ENCODE results near the gene STARD8.

The STARD8 gene

DNA sequence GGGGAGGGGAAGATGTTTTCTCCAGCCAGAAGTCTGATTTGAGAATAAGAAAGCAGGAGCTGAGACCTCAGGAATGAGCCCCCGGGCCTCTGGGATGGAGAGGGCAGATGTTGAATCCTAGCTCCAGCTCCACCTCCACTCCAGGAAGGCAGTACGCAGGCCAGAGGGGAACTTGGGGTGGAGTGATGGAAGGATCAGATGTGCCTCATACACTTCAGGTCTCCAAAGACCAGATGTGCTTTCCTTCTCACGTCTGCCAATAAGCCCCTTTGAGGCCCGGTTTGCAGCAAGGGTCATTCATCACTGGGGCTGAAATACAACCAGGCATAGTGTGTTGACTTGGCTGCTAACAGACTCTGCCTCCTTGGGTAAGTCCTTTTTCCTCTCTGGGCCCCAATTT is 28.1 kb downstream of the STARD8 start:
- TF ChIP-seq, protein P1, sequence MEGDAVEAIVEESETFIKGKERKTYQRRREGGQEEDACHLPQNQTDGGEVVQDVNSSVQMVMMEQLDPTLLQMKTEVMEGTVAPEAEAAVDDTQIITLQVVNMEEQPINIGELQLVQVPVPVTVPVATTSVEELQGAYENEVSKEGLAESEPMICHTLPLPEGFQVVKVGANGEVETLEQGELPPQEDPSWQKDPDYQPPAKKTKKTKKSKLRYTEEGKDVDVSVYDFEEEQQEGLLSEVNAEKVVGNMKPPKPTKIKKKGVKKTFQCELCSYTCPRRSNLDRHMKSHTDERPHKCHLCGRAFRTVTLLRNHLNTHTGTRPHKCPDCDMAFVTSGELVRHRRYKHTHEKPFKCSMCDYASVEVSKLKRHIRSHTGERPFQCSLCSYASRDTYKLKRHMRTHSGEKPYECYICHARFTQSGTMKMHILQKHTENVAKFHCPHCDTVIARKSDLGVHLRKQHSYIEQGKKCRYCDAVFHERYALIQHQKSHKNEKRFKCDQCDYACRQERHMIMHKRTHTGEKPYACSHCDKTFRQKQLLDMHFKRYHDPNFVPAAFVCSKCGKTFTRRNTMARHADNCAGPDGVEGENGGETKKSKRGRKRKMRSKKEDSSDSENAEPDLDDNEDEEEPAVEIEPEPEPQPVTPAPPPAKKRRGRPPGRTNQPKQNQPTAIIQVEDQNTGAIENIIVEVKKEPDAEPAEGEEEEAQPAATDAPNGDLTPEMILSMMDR (conservative IDR thresholded peaks at IDR 0.05) = no peak
- no peak overlapping the region for H3K27ac ChIP-seq

DNA sequence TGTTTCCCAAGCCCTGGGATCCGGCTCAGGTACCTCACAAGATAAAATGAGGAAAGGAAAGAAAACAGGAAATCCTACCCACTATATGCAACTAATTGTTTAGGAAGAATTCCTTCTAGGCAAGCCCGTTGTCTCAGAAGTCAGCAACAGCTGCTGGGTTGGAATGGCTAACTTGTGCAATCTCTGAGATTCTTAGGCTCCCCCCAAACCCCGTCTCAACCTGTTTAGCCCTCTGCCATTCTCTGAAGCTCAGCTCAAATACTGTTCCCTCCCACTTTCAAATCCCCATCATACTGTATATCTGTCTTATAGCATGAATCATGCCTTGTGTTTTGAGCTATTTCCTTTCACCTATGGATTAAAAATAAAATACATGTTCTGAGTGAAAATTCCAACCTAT is 28.9 kb downstream of the STARD8 start:
- H3K27ac ChIP-seq = no peak overlapping the region
- TF ChIP-seq, protein P1 (conservative IDR thresholded peaks at IDR 0.05) = no peak

DNA sequence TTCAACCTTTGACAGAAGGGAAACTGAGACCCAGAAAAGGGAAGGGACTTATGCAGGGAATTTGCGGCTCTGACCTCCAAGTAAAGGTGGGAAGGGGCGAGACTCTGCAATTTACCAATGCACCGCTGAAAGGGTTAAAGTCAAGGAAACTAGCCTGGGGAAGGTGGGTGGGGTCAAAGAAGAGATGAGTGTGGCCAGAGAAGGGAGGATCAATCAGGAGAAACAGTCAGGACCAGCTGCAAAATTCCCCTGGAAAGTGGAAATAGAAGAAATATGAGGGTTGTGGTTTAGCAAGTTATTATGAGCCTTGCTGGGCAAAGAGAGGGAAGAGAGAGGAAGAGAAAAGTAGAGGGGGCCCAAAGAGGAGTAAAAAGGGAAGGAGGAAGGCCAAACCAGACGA is 30.5 kb downstream of the STARD8 start:
- H3K27ac ChIP-seq = no peak overlapping the region
- TF ChIP-seq, protein P1 (conservative IDR thresholded peaks at IDR 0.05) = no peak

DNA sequence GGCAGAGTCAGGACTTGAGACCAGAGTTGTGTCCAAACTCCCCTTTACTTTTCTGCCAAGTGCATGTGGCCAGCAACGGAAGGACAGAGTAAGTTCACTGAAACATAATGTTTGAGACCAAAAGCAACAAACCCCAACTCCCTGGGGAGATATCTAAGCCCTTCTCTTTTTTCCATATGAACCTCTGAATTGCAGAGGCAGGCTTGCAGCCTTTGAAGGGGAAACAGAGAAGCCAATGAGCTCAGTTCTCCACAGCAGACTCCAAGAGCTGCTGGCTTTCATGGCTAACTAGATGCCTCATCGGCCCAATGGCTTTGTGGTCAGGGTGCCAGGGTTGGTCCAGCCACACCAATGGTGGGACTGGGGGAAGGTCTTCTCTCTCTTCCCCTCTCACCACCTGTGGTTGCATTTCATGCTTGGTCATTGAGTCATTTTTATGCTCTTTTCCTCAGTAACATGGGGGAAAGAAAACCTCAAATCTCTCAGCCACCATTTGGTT is 34.0 kb downstream of the STARD8 start:
- TF ChIP-seq, protein P1 (conservative IDR thresholded peaks at IDR 0.05) = no peak
- no peak overlapping the region for H3K27ac ChIP-seq

DNA sequence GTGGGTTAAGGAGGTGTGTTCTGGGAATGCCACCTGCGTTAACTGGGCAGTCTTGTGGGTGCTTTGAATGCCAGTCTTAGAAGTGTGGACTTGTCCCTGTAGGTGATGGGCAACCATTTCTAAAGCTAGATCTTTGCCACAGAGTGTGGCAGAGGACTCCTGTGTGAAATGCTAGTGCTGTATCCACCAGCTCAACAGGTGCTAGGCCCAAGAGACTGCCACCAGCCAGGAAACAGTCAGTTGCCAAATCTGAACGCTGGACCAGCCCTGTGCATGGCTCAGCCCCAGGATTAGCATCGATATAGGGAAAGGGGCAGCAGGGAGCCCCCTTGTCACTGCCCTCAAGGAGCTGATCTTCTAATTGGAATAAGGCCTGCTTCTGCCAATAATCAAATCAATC is 35.3 kb downstream of the STARD8 start:
- TF ChIP-seq, protein P1 (conservative IDR thresholded peaks at IDR 0.05) = no peak
- no peak overlapping the region for H3K27ac ChIP-seq

DNA sequence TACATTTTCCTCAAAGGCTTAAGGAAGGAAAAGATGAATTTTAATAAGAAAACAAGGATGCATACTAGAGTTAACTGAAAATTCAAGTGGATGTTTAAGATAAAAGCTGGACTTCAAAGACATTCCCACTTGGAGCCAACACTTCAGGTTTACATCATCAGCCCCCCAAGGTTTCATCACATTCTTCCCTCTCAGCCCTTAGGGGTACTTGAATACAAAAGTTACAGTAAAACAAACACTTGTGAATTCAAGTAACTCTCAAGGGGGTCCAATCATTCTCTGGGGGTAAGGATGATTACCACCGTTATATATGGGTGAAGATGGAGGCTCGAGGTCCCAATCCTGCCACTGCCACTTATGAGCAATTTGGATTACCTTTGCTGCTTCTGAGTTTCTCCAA is 36.1 kb downstream of the STARD8 start:
- TF ChIP-seq, protein P1 (conservative IDR thresholded peaks at IDR 0.05) = no peak
- H3K27ac ChIP-seq = no peak overlapping the region

DNA sequence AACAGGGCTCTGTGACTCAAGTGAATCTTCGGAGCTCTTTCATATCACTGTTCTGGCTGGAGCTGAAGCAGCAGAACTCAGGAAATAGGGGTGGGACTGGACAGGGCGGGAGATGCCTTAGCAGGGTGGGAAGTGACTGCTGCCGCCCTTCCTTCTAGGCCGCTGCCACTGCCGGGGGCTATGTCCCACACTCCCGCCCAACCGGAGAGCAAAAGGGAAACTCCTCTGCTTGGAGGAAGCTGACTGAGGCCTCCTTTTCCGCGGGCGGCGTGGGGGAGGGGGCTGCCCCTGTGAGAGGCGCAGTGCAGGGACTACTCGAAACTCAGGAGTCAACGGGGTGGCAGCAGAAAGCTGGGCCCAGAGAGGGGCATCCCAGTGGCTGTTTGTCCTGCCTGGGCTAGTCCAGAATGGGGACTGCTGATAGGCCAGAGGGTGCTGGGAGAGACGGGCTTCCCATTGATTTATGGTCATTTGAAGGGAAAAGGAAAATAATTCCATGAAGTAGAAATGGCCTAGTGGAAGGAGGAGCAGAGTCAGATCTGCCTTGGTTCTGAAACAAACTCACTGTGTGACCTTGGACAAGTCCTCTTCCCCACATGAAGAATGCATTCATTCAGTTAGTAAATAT is 36.9 kb downstream of the STARD8 start:
- H3K27ac ChIP-seq = no peak overlapping the region
- TF ChIP-seq, protein P1 (conservative IDR thresholded peaks at IDR 0.05) = no peak

Data from VCaP (cell line).